Body of pancreas (tissue), 4 donors: Measurements from ENCODE around the gene SF3B4.

Experiments used
- CTCF ChIP-seq, 7 experiments: fragments of 450-650 bp in 4 of 7; fragments of 200-600 bp in 3 of 7; sonication (generic) in 3 of 7; IDR thresholded peaks; one replicate each; pipeline ENCODE4 v1.5.1; 2016 to 2019; ENCODE audit warnings: antibody characterized with exemption in 7 of 7
- POLR2A ChIP-seq, 3 donors: fragments of 450-650 bp; IDR thresholded peaks; one replicate each; pipeline ENCODE4 v1.6.1; 2016; ENCODE audit warnings: antibody characterized with exemption in 3 of 3, mild to moderate bottlenecking in 2 of 3

DNA sequence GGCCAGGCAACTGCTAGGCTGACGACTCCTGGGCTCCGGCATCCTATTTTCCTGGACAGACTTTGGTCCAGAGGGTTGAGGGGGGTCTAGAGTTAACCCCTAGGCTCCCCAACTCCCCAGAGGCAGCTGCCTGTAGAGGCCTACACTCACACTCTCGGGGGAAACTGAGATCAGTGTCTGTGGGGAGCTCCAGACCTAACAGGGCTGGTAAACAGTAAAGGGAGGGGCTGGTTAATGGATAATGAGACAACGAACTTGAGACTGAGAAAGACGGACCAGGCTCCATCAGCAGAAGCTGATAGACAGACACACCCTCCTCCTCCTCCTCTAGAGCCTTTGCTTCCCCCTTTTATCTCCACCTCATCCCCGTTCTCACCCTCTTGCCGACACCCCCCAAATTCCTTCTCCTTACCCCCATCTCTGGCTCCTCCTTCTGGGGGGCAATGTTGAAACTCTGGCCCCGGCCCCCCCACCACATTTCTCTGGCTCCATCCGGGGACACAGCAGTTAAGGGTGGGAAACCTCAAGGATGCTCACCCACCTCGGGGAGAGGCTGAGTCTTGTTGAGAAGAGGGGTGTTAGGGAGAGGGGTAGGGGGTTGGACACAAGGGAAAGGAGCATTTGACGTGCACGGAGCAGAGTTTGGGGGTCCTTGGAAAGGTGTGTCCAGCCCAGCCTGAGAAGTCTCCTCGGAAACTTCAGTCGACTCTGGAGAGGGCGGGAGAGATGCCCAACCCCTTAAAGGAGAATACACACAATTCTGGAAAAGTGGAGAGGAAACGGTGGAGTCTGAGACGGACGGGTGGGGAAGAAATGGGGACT is 8.8 kb upstream of the SF3B4 start, which contains the start of gene MTMR11:
- TF ChIP-seq CTCF (IDR thresholded peaks at IDR 0.05): no peak
- TF ChIP-seq POLR2A (IDR thresholded peaks at IDR 0.05): no peak
